DMS153 (cell line): Measurements from ENCODE around the gene RETREG3.
"Not testable (repeated sequence)": the region's sequence is repeated elsewhere in the genome, so short reads cannot be mapped to it uniquely, and the experiment has no call there.

Source experiments
- DNase-seq: peaks from one replicate; lab custom pipeline; 2025; lab: John Stamatoyannopoulos, UW

The RETREG3 gene

GRCh38 chr17:42571435-42572225, 37.5 kb downstream of the RETREG3 start:
- no peak for DNase-seq

GRCh38 chr17:42568341-42569111, 40.6 kb downstream of the RETREG3 start:
- no peak for DNase-seq

DNA sequence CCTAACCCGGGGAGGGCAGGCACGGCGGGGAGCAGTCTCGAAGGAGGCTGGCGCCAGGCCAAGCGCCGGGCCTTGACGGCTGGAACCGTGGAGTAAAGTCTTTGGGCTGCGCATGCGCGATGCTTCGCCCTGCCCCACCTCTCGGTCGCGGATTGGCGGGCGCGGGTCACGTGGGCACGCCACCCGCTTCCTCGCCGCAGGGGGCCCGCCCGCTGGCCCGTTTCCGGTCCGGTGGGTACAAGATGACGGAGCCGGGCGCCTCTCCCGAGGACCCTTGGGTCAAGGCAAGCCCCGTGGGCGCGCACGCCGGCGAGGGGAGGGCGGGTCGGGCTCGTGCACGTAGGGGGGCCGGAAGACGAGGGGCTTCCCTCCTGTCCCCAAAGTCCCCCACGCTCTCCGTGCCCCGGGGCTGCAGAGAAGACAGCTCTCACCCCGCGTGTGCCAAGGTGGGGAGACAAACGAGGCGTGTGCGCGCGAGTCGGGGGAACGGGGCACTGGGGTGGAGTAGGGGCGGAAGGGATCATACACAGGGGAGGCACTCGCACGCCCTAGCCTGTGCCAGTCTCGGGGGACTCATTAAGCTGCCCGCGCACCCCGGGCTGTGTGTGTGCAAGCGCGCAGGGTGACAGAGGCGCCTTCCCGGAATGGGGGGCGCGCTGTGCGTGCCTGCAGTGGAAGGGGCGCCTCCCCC, 42.1 kb downstream of the RETREG3 start, which contains the start of gene MLX:
Gene MLX (plus strand): TSS at position 218 of the 691 bp plus-strand sequence. CDS start 25 bp downstream, at position 243.
- DNase-seq: peak; percentile 72

GRCh38 chr17:42566215-42566882, 42.8 kb downstream of the RETREG3 start:
- DNase-seq: no peak

DNA sequence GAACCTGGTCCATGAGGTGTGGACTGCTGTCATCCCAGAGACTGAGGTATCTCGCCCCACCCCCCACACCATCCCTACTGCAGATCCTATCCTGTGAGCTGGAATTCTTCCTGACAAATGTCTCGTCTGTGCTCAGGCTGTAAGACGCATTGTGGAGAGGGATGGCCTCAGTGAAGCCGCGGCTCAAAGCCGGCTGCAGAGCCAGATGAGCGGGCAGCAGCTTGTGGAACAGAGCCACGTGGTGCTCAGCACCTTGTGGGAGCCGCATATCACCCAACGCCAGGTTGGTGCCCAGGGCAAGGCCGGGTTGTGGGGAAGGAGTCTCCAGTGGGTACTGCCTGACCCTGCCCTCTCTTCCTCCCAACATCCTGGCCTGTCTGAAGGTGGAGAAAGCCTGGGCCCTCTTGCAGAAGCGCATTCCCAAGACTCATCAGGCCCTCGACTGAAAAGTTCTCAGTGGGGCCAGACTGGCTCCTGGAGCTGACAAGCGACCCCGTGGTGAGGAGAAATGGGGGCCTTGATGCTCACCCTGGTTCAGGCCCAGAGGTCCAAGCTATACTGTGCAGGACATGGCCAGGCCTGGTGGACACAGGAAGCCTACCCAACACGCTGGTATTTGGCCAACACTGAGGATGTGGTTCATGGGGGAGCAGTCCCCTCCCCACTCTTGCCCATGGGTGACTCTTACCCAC, 43.5 kb downstream of the RETREG3 start:
- no peak for DNase-seq

GRCh38 chr17:42564815-42565522, 44.2 kb downstream of the RETREG3 start:
- DNase-seq: no peak

- no peak for DNase-seq
Observed at GRCh38 chr17:42563950-42564349, 45.2 kb downstream of the RETREG3 start.

DNA sequence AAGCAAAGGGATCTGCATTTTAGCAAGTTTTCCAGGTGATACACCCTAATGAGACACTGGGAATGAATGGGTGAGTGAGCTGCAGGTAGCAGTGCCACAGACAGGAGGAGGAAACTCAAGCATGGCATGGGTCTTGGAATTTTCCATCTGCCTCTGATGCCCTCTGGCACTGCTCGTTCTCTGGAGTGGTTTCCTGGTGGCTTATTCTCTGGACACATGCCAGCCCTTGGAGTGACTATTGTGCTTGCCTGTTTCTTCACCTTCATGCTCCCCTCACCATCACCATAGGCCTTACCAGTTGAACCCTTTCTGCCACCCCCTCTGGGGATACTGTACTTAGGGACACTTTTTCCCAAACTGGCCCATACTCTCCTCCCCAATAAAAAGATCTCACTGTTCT, 45.6 kb downstream of the RETREG3 start:
- no peak for DNase-seq

- no peak for DNase-seq
Observed at GRCh38 chr17:42563143-42563509, 46.0 kb downstream of the RETREG3 start.

GRCh38 chr17:42562388-42563142, 46.6 kb downstream of the RETREG3 start:
- no peak for DNase-seq

- DNase-seq: peak; percentile 93
Observed at GRCh38 chr17:42561897-42562387, 47.2 kb downstream of the RETREG3 start, which contains the start of gene COASY. TSS of gene COASY (plus strand) at chr17:42562148. CDS start at chr17:42562623, 475 bp downstream.

GRCh38 chr17:42560246-42560645, 48.9 kb downstream of the RETREG3 start:
- DNase-seq: no peak

- no peak for DNase-seq
Observed at GRCh38 chr17:42559075-42559474, 50.1 kb downstream of the RETREG3 start.

- not testable (repeated sequence) for DNase-seq
Observed at GRCh38 chr17:42555961-42556617, 53.1 kb downstream of the RETREG3 start.

DNA sequence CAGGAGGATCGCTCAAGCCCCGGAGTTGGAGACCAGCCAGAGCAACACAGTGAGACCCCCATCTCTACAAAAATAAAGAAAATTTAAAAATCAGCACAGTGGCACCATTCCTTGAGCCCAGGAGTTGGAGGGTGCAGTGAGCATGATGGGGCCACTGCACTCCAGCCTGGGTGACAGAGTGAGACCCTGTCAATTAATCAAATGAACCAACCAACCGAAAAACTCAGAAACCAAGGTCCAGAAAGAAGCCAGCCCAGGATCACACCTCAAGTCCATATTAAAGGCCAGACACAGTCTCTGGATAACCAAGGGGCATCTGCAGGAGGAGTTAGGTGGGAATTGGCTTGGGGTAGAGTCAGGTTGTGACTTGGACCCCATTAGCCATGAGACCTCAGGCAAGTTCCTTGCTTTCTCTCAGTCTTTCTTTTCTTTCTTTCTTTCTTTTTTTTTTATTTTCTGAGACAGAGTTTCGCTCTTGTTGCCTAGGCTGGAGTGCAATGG, 54.0 kb downstream of the RETREG3 start:
- DNase-seq: no peak

- peak; percentile 68 for DNase-seq
Observed at GRCh38 chr17:42554250-42555121, 54.7 kb downstream of the RETREG3 start.

GRCh38 chr17:42553866-42554249, 55.3 kb downstream of the RETREG3 start:
- DNase-seq: no peak
